OCI-LY7 (cell line): ENCODE results near the gene CNNM2. TPM values are rescaled to one million over a fixed set of nuclear protein-coding genes. Genes with fewer than 3 reads are reported as not detected.
A peak's percentile ranks its signal among the peaks of the same experiment; 100 is the strongest.

Experiments used
- BruUV-seq: library from RNA; stranded (reverse); fragments of 400-500 nt; replicated peaks from 2 replicates; lab custom pipeline; 2021; lab: Mats Ljungman, UMichigan
- CTCF ChIA-PET: fragments of 300-600 bp; sonication (Branson Sonifier 250); formaldehyde crosslinking; loops from one replicate; lab custom pipeline; 2022; ENCODE audit warnings: antibody characterized with exemption; ENCODE audit not compliant: unreplicated experiment; lab: Charles Lee
- POLR2A ChIA-PET: fragments of 300-600 bp; sonication (Branson Sonifier 250); formaldehyde crosslinking; loops from one replicate; lab custom pipeline; 2022; ENCODE audit warnings: antibody characterized with exemption; lab: Charles Lee
- DNase-seq: peaks from one replicate; pipeline ENCODE4 v3.0.0-alpha.2; 2015; ENCODE audit warnings: low spot score
- H2AFZ ChIP-seq: fragments of 200-600 bp; sonication (generic), shearing (Covaris generic); 2 replicates; pipeline ENCODE4 v1.6.1; 2014; ENCODE audit warnings: mild to moderate bottlenecking, antibody characterized with exemption, low read length, moderate library complexity
- H3K27ac ChIP-seq: fragments of 200-600 bp; sonication (generic); 2 replicates; pipeline ENCODE4 v1.5.1; 2014; ENCODE audit warnings: mixed run types, low read depth, mild to moderate bottlenecking, moderate library complexity, low read length, inconsistent platforms; ENCODE audit not compliant: poor library complexity, severe bottlenecking
- H3K36me3 ChIP-seq: fragments of 200-600 bp; sonication (generic); 2 replicates; pipeline ENCODE4 v1.6.1; 2014; ENCODE audit warnings: mild to moderate bottlenecking, antibody characterized with exemption, low read length, moderate library complexity, mixed read lengths; ENCODE audit not compliant: insufficient read depth
- H3K4me1 ChIP-seq: fragments of 200-600 bp; sonication (generic); 2 replicates; pipeline ENCODE4 v1.5.1; 2014; ENCODE audit warnings: mild to moderate bottlenecking, low read length; ENCODE audit not compliant: insufficient read depth, poor library complexity, severe bottlenecking
- H3K4me2 ChIP-seq: fragments of 200-600 bp; sonication (generic); 2 replicates; pipeline ENCODE4 v1.6.1; 2014; ENCODE audit warnings: mild to moderate bottlenecking, low read length
- H3K4me3 ChIP-seq: fragments of 200-600 bp; sonication (generic); 2 replicates; pipeline ENCODE4 v1.5.1; 2014; ENCODE audit warnings: mild to moderate bottlenecking, low read depth, low read length; ENCODE audit not compliant: poor library complexity, severe bottlenecking
- H3K79me2 ChIP-seq: fragments of 200-600 bp; sonication (generic); 2 replicates; pipeline ENCODE4 v1.6.1; 2016; ENCODE audit warnings: low read depth, mild to moderate bottlenecking, low read length, moderate library complexity, mixed read lengths; ENCODE audit not compliant: insufficient read depth
- H3K9me2 ChIP-seq: fragments of 200-600 bp; sonication (generic); 2 replicates; pipeline ENCODE4 v1.6.1; 2016; ENCODE audit warnings: mild to moderate bottlenecking, low read length, mixed read lengths; ENCODE audit not compliant: insufficient read depth
- H3K9me3 ChIP-seq: fragments of 200-600 bp; sonication (generic); 2 replicates; pipeline ENCODE4 v1.6.1; 2014; ENCODE audit warnings: mild to moderate bottlenecking, mixed run types, low read length, mixed read lengths
- H4K20me1 ChIP-seq: fragments of 200-600 bp; sonication (generic); 2 replicates; pipeline ENCODE4 v1.6.1; 2014; ENCODE audit warnings: mild to moderate bottlenecking, antibody characterized with exemption, low read length, moderate library complexity, mixed read lengths; ENCODE audit not compliant: insufficient read depth
- EZH2phosphoT487 ChIP-seq: fragments of 200-600 bp; sonication (generic); IDR thresholded peaks from 2 replicates; pipeline ENCODE4 v1.6.1; 2018; ENCODE audit warnings: low read depth, borderline replicate concordance, mild to moderate bottlenecking, mixed run types, antibody characterized with exemption, low read length, moderate library complexity, mixed read lengths
- intact Hi-C: fragments of 100-400 bp; cut with micrococcal nuclease; formaldehyde crosslinking; loops from one replicate; pipeline ENCODE4 v1.10.0; 2022; ENCODE audit not compliant: unreplicated experiment
- total RNA-seq, 2 experiments: library from RNA; depleted of rRNA in 1 of 2; stranded (reverse); fragments of >200 nt in 1 of 2; shearing (Covaris generic) in 1 of 2; gene quantifications; 2 replicates each; pipeline ENCODE4 v1.2.3, GENCODE V29; 2014 to 2022
- TF ChIP-seq, protein P1 (sequence below): fragments of 200-600 bp; sonication (generic); conservative IDR thresholded peaks from 2 replicates; pipeline ENCODE4 v1.5.1; 2014; ENCODE audit warnings: mild to moderate bottlenecking, antibody characterized with exemption, low read length, moderate library complexity, mixed read lengths

CNNM2 gene
- total RNA-seq, 2 experiments from 2014 or later, result 6.6 to 7.2 TPM

DNA sequence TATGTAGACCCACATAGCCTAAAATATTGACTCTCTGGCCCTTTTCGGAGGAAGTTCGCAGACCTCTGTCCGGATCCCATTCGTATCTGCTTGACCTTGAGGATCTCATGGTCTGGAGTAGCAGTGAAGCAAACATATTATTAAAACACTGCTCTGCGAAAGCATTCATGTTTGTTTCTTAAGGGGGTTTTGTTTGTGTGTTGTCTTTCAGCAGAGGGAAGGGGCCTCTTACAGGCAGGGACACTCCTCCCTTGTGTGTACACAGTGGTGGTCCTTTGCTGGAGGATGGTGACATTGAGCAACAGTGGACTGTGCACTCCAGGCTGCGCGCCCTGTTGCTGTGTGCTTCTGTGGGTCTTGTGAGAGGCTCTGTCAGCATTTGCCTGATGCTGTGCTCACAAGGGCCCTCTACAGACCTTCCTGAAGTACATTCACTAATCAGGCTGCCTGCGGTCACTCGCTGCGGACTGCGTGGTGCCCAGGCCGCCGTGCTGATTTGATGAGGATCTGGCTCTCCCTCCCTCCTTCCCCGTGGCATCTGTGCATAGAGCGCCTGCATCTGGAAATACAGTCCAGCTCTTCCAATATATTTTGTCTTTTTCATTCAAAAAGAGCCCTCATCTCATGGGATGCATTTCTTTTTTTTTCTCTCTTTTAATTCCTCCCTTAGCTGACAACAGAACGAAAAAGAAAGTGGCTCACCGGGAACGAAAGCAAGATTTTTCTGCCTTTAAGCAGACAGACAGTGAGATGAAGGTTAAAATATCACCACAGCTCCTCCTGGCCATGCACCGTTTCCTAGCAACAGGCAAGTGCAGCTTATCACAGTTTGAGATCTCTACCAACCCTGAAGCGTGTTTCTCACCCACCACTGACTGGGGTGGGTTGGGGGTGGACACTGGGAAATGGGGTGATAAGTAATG is 135.8 kb downstream of the CNNM2 start:
- Histone ChIP-seq H4K20me1 (no peaks in the 10 kb centered on the region), H3K27ac (no peak overlapping the region), H3K4me2 (no peak overlapping the region), H3K4me1 (no peaks in the 10 kb centered on the region), H3K9me2 (no peaks in the 10 kb centered on the region), H3K36me3 (no peaks in the 10 kb centered on the region), H2AFZ (no peak overlapping the region), H3K4me3 (no peak overlapping the region), H3K79me2 (no peaks in the 10 kb centered on the region), H3K9me3 (no peaks in the 10 kb centered on the region)
- TF ChIP-seq EZH2phosphoT487, result no peak
- TF ChIP-seq, protein P1, sequence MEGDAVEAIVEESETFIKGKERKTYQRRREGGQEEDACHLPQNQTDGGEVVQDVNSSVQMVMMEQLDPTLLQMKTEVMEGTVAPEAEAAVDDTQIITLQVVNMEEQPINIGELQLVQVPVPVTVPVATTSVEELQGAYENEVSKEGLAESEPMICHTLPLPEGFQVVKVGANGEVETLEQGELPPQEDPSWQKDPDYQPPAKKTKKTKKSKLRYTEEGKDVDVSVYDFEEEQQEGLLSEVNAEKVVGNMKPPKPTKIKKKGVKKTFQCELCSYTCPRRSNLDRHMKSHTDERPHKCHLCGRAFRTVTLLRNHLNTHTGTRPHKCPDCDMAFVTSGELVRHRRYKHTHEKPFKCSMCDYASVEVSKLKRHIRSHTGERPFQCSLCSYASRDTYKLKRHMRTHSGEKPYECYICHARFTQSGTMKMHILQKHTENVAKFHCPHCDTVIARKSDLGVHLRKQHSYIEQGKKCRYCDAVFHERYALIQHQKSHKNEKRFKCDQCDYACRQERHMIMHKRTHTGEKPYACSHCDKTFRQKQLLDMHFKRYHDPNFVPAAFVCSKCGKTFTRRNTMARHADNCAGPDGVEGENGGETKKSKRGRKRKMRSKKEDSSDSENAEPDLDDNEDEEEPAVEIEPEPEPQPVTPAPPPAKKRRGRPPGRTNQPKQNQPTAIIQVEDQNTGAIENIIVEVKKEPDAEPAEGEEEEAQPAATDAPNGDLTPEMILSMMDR, result peak; percentile 40; the same call in 1 of the 2 replicates
- ChIA-PET CTCF (no interaction called here), POLR2A (interaction anchor here (0.5 to 0.7 kb wide), 2 partner anchors 141 to 201 kb away, joined by 3 read pairs; no protein-coding TSS in a partner anchor)
- no peak for DNase-seq
- intact Hi-C loops, result no loop called here
- no TSS peak for BruUV-seq

DNA sequence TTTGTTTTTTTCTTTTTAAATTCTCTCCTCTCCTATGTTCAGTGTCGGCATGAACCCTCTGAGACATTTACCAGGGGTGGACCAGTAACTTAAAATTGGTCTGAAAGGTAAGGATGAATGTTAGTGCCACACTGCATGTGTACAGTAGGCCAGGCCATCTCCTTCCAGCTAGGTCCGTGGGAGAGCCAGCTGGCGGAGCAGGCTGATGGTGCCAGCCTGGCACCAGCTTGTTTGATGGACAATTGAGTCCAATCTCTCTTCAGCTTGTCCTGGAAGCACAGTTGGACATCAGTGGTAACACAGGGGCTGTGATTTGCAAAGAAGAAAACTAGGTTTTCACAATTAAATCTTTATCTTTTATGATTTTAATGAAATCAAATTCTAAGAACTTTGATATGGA is 136.5 kb downstream of the CNNM2 start:
- no peak overlapping the region for H3K4me3 ChIP-seq
- H3K4me2 ChIP-seq, result no peak overlapping the region
- H4K20me1 ChIP-seq, result no peaks in the 10 kb centered on the region
- no peaks in the 10 kb centered on the region for H3K79me2 ChIP-seq
- ChIA-PET CTCF (no interaction called here), POLR2A (no interaction called here)
- H3K36me3 ChIP-seq, result no peaks in the 10 kb centered on the region
- DNase-seq, result no peak
- no peaks in the 10 kb centered on the region for H3K9me2 ChIP-seq
- H3K9me3 ChIP-seq, result no peaks in the 10 kb centered on the region
- no TSS peak for BruUV-seq
- intact Hi-C loops, result no loop called here
- no peak overlapping the region for H2AFZ ChIP-seq
- H3K27ac ChIP-seq, result no peak overlapping the region
- TF ChIP-seq EZH2phosphoT487, result no peak
- TF ChIP-seq, protein P1, result no peak
- no peaks in the 10 kb centered on the region for H3K4me1 ChIP-seq

DNA sequence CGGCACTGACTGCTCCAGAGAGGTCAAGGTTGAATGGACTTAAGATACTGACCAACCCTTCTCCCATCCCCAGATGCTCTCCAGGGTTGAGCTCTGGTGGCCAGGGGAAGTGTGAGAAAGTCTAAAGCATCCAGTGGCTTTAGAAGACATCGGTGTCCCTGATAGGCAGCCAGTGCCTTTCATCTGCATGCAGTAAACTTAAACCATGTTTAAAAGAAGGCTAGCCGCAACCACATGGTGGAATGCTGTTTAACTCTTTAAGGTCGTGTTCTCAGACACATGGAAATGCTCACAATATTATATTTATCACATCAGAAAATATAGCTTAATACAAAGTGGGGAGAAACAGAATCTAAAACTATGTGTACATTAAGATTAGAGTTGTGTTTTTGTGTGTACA is 137.0 kb downstream of the CNNM2 start:
- no peaks in the 10 kb centered on the region for H3K79me2 ChIP-seq
- H2AFZ ChIP-seq, result no peak overlapping the region
- POLR2A ChIA-PET, result no interaction called here
- DNase-seq, result no peak
- BruUV-seq, result no TSS peak
- H3K4me3 ChIP-seq, result no peak overlapping the region
- no peaks in the 10 kb centered on the region for H3K9me3 ChIP-seq
- no peaks in the 10 kb centered on the region for H3K4me1 ChIP-seq
- H4K20me1 ChIP-seq, result no peaks in the 10 kb centered on the region
- H3K36me3 ChIP-seq, result no peaks in the 10 kb centered on the region
- TF ChIP-seq, protein P1, result no peak
- TF ChIP-seq EZH2phosphoT487, result no peak
- CTCF ChIA-PET, result no interaction called here
- intact Hi-C loops, result no loop called here
- no peaks in the 10 kb centered on the region for H3K9me2 ChIP-seq
- no peak overlapping the region for H3K27ac ChIP-seq
- no peak overlapping the region for H3K4me2 ChIP-seq
